GM18868 (cell line): ENCODE results near the gene SFXN4.
"Not testable (repeated sequence)": the region's sequence is repeated elsewhere in the genome, so short reads cannot be mapped to it uniquely, and the experiment has no call there.

Source experiments
- ATAC-seq: cut with Tn5 transposase; IDR thresholded peaks from one replicate; pipeline ENCODE4 v1.9.1; 2021; ENCODE audit warnings: mild to moderate bottlenecking, moderate library complexity; ENCODE audit not compliant: unreplicated experiment

Gene SFXN4

DNA sequence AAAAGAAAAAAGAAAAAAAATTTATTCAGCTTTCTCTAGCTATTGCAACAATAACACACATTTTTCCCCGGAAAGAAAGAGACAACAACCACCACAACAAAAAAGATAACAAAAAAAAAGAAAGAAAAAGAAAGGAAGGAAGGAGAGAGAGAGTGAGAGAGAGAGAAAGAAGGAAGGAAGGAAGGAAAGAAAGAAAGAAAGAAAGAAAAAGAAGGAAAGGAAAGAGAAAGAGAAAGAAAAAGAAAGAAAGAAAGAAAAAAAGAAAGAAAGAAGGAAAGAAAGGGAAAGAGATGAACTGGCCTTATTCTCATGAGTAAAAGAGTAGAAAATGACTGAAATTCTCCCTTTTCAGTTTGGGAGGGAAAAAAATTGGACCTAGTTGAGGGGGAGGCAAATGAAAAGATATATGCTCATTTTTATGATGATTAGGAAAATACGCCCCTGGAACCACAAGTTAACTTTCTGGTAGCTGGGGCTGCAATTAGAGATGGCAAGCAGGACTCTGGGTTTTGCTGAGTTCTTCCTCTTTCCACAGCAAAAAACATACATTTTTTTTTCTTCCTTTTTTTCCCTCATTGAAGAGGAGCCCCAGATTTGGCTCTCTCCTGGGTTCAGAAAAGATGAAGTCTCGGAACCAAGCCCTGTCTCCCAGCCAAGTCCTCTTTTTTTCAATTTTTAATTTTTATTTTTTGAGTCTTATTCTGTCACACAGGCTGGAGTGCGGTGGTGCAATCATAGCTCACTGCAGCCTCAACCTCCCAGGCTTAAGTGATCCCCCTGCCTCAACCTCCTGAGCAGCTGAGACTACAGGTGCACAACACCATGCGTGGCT, 25.7 kb upstream of the SFXN4 start:
- ATAC-seq = no peak

DNA sequence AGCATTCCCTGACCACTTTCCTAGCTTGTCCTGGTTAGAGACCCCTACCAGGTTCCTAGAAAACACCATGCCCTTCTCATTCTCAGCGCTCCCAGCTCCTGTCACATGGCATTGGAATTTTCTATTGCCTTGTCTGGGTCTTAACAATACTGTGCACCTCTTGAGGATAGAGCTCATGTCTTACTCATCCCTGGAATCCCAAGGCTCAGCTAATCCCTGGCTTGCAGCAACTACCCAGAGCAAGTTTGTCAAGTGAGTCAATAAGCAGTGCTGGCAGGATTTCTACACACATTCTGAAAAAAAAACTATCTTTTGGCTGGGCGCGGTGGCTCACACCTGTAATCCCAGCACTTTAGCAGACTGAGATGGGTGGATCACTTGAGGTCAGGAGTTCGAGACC, 24.8 kb upstream of the SFXN4 start:
- no peak for ATAC-seq

DNA sequence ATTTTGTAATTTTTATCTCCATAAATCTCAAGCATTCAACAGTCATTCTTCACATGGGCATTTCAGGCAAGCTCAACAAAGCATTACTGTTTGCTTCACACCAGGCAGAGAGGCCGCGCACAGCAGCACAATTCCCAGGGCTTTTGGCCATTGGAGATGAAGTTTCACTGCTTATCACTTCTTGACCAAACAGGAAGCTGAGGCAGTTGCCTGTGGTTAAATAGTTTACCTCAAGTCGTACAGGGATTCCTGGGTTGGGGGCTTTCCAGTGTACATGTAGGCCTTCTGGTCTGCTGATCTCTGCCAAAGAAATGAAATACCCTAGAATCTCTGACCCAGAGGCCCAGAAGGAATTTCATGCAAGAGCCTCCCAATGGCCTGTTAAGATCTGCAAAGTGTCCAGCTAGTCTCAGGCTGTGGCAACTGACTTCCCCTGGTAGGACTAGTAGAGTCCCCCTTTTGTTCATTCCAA, 24.3 kb upstream of the SFXN4 start:
- ATAC-seq = peak; percentile 87

DNA sequence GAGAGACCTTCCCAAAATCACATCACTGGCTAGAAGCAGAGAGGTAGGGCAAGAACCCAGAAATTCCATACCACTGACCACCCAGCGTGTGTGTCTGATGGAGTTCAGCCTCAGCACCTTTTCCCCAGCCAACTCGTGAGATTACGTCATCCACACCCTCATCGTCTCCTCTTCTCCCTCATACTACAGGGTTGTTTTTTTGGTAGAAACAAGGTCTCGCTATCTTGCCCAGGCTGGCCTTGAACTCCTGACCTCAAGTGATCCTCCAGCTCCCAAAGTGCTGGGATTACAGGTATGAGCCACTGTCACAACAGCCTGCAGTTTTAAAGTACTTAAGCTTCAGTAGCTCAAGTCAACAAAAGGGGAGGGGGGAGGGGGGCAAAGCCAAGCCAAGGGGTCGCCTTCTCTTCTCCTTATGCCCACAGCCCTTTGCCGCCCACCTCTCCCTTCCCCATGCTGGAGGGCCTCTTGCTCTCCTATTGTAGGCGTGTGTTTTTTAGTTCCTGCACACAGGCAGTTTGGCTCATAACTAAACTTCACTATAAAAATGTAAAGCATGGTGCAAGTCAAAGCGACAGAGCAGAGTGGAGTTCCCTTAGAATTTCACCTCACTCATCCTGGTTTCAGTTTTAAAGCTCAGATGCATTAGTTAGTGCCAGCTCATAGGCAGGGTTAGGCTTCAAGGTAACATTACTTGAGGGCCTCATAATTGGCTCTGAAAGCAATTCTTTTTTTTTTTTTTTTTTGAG, 18.3 kb upstream of the SFXN4 start:
- no peak for ATAC-seq

DNA sequence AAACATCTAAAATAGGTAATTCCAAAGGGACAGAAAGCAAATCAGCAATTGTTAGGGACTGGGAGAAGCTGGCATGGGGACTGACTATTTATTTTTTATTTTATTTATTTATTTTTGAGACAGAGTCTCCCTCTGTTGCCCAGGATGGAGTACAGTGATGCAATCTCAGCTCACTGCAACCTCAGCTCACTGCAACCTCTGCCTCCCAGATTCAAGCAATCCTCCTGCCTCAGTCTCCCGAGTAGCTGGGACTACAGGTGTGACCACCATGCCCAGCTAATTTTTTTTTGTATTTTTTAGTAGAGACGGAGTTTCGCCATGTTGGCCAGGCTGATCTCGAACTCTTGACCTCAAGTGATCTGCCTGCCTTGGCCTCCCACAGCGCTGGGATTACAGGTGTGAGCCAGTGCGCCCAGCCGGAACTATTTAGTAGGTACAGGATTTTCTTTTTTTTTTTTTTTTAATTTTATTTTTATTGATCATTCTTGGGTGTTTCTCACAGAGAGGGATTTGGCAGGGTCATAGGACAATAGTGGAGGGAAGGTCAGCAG, 15.4 kb upstream of the SFXN4 start:
- ATAC-seq = not testable (repeated sequence)

DNA sequence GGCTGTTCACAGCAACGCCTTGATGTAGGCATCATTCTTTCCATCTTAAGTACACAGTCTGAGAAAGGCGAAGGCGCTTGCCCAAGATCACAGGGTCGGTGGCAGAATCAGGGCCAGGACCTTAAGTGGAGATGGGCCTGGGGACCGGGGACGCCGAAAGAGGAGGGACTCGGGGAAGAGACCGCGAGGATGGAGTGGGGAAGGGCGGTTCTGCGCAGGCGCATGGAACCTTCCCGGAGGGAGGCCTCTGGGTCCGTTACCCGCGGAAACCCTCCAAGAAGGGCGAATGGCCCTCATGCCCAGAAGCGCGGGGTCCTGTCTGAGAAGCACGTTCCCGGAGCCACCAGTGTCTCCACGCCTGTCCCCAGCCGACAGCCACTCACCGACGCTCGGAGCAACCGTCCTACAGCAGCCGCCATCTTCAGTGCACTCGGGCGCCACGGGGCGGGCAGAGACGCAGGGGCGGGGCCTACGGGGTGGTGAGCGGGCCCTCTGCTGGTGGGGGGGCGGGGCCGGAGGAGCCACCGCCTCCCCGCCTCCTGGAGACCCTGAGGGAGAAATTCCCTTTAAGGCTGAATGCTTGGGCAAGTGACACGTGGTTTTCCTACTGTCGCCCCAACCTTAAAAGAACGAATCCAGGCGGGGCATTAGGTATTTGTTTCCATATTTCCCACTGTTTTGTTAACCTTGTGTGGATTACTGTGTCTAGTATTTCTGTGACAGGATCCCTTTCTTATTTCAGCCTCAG, 13.0 kb upstream of the SFXN4 start, which contains the start of gene PRDX3:
Gene PRDX3 (minus strand): TSS at position 441 of the 748 bp plus-strand sequence. CDS start 22 bp downstream, at position 419.
- peak; percentile 95 for ATAC-seq

DNA sequence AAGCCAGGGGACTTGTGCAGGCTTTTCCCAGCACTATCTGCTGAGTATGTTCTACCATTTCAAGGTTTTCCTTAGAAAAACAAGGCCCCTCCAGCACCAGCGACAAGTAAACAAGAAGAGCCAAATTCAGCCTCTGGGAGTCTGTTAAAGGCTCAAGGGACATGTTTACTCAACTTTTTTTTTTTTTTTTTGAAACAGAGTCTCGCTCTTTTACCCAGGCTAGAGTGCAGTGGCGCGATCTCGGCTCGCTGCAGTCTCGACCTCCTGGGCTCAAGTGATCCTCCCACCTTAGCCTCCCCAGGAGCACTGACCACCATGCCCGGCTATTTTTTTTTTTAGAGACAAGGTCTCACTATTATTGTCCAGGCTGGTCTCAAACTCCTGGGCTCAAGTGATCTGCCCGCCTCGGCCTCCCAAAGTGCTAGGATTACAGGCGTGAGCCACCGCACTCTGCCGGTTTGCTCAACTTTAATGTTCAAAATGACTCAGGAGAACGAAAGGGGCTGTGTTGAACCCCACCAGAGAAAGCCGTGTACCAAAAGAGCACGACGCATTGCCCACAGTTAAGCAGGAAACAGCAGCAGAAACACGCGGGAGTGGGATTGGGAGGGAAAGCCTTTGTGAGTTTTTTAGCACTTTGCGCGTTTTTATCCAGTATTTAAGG, 12.3 kb upstream of the SFXN4 start:
- ATAC-seq = no peak

DNA sequence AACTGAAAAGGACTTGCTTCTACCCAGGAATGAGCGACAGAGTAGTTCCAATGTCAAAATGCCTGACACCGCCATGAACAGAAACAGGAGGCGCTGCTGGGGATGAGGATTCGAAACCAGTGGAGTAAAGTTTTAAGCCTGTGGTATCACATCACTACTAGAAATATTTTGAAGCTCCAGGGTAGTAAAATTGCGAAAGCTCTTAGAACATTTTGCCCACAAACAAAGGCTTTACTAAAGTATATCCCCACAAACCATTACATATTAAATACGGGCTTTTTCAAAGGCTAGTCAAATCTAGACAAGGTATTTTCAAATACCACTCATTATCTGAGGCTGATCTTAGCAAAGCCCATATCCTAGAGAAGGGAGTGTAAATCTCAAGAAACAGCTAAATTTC, 10.7 kb upstream of the SFXN4 start:
- no peak for ATAC-seq

DNA sequence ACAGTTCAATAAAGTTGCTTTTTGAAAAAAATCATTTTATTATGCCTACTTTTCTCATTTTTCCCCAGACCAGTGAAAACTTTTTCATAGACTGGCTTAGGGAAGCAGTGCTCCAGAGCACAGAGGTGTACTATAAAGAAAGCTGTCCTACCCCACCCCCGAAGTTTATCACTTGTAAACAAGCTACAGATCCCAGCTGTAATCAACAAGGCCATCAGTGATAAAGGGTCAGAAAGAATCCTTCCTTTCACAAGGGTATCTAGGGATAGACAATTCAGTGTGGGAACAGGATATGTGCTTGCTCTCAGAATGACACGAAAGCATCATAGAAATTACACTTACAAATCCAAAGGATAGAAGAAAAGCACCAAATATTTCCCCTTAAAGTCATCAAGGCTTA, 8.6 kb upstream of the SFXN4 start:
- ATAC-seq = no peak

DNA sequence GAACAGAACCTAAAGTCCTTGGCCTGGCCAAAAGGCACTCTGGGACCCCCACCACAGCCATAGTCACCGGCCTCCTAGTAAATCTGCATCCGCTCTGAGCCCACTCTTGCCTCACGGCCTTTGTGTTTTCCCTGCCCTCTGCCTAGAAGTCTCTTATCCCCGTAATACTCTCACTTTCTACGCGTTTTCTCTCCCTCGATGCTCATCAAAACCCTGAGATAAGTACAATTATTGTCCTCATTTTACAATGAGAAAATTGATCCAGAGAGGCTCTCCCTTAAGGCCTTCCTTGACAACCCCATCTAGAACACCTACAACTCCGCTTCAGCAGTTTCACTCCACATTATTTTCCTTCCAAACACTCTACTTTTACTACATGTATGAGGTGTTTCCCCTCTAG, 1.5 kb upstream of the SFXN4 start:
- no peak for ATAC-seq

DNA sequence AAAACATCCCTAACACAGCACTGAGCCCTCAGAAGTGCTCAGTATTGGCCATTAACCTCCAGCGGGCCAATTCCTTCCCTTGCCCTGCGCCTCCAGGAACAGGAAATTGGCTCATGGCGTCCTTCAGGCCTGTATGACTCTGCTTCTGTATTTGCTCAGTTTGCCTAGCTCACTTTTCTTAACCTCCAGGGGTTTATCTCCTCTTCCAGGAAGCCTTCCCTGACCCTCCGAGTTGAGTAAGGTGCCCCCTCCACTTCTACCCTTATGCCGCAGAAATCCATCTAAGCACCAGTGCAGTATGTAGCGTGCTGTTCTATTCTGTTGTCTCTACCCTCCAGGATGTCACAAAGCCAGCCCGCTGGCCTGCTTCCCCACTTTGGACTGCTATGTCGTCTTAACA, 1.1 kb upstream of the SFXN4 start:
- no peak for ATAC-seq

DNA sequence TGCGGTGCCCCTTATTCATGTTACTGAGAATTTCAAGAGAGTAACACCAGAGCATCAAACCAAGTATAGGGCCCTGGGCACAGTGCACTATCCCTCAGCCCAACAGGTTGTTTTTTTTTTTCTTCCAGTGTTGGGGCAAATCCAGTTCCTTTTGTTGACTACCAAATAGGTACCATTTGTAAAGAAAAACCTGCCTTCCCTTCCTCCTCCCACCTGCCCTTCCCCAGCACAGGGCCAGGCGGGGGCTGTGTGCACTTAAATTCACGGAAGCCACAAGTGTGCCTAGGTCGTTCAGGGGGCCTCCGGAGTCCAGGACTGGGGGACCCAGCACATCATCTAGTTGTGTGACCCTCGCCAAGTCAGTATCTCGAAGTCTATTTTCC, 595 bp upstream of the SFXN4 start:
- no peak for ATAC-seq

DNA sequence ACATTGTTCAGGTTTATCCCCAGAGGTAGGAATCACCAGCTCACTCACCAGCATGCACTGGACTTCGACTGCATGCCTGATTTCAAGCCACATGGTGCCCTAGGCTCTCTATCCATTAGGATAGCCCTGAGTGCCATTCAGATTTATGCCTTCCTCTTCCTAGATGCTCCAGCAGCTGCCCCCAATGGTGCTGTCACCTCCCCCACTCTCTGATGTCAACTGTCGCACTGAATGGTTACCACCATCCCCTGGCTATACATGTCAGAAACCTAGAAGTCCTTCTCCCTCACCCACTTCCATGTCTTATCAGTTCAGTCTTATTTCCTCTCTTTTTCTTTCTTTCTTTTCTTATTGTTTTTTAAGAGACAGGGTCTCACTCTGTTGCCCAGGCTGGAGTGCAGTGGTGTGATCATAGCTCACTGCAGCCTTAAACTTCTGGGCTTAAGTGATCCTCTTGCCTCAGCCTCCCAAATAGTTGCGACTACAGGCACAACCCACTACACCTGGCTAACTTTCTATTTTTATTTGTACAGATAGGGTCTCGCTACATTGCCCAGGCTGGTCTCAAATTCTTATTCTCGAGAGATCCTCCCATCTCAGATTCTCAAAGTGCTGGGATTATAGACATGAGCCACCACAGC, 2.9 kb downstream of the SFXN4 start:
- ATAC-seq = no peak

DNA sequence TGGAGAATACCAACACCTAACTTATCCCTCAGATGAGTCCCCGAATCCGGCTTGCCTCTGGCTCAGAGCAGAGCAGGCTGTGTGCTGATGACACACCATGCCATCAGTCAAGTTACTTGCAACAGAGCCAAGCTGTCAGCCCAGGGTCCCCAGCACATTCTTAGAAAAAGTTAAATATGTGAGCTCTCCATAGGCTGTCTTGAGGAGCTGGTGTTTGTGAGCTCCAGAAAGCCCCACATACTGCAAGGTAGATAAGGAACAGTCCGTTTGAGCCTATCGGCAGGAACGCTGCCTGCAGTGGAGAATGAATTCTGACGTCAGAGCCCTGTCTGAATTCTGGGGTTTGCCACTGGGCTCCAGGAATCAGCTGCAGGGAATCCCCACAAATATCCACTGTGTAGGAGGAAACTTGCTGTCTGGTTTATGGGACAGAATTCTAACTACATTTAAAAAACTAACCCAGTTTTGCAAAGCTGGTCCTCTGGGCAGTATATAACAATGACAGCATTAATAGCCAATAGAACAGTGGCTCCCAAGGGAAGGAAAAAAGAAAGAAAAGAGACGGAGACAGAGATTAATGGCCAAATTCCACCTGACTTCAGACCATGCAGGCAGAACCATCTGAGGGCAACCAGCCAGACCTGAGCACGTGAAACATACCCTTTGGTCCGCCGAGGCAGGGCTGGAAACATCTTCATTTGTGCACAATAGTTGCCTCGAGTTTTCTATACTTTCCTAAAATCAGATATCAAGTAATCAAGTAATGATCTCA, 3.6 kb downstream of the SFXN4 start:
- ATAC-seq = no peak

DNA sequence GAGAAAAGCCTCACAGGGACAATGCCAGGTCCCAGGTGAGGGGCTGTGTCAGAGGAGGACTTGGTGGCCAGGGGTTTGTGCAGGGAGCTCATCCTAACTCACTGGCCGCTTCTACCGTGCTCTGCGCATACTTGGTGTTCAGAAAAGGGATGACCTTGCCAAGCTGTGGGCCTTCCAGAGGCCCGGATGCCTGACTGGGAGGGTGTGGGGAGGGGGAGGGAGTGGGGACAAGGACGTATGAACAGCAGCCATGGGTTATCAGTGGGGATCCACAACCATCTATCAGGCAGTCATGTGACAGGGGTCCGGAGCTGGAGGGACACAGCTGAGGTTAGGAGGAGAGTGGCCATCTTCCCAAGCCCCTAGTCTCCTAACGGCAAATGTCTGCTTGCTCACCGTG, 6.2 kb downstream of the SFXN4 start:
- ATAC-seq = no peak

DNA sequence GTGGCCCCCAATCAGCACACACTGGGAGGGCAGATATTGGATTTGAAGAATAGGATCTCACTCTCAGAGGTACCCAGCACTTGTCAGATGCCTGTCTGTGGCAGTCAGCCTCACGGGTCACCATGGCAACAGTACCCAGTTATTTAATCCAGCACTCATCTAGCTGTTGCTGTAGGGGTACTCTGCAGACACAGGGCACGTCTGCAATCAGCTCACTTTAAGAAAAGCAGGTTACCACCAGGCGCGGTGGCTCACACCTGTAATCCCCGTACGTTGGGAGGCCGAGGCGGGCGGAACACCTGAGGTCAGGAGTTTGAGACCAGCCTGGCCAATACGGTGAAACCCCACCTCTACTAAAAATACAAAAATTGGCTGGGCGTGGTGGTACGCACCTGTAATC, 11.9 kb downstream of the SFXN4 start:
- no peak for ATAC-seq

DNA sequence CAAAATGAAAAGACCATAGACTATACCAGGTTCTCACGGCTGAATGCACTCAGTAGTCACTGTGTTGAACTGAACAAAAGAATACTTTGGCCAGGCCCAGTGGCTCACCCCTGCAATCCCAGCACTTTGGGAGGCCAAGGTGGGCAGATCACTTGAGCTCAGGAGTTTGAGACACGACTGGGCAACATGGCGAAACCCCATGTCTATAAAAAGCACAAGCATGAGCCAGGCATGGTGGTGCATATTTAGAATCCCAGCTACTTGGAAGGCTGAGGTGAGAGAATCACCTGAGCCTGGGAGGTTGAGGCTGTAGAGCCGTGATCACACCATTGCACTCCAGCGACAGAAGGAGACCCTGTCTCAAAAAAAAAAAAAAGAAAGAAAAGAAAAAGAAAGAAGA, 12.5 kb downstream of the SFXN4 start:
- ATAC-seq = no peak

DNA sequence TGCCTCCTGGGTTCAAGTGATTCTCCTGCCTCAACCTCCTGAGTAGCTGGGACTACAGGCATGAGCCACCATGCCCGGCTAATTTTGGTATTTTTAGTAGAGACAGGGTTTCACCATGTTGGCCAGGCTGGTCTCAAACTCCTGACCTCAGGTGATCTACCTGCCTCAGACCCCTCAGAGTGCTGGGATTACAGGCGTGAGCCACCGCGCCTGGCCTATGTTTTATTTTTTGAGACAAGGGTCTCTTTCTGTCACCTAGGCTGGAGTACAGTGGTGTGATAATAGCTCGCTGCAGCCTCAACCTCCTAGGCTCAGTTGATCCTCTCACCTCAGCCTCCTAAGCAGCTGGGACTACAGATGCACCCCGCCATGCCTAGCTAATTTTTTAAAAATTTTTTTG, 13.9 kb downstream of the SFXN4 start:
- not testable (repeated sequence) for ATAC-seq

DNA sequence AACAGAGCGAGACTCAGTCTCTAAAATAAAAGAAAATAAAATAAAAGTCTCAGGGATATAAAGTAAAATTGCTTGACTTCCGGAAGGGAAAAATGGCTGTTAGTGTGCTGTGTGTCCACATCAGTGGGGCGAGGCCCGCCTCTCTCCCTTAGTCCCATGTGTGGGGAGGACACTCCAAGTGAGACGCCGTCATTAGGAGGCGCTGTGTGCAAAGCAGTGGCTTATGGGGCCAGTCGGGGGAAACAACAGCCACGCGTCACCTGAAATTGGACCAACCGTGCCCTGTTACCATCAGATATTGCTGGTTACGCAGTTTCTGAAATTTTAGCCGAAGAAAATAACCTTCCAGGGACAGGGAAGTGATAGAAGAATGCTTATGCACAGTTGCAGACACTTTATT, 15.8 kb downstream of the SFXN4 start:
- ATAC-seq = no peak
